NB4 (cell line): ENCODE data around the gene PRMT7.

ENCODE experiments used
- POLR2A ChIP-seq: IDR thresholded peaks from 2 replicates; pipeline ENCODE4 v1.6.1; 2011; ENCODE audit warnings: mild to moderate bottlenecking; ENCODE audit not compliant: insufficient read length; ENCODE audit errors: extremely low read depth
- TF ChIP-seq, protein P1 (sequence below): IDR thresholded peaks from one replicate; pipeline ENCODE4 v1.5.1; 2012; ENCODE audit warnings: low read depth, low read length

DNA sequence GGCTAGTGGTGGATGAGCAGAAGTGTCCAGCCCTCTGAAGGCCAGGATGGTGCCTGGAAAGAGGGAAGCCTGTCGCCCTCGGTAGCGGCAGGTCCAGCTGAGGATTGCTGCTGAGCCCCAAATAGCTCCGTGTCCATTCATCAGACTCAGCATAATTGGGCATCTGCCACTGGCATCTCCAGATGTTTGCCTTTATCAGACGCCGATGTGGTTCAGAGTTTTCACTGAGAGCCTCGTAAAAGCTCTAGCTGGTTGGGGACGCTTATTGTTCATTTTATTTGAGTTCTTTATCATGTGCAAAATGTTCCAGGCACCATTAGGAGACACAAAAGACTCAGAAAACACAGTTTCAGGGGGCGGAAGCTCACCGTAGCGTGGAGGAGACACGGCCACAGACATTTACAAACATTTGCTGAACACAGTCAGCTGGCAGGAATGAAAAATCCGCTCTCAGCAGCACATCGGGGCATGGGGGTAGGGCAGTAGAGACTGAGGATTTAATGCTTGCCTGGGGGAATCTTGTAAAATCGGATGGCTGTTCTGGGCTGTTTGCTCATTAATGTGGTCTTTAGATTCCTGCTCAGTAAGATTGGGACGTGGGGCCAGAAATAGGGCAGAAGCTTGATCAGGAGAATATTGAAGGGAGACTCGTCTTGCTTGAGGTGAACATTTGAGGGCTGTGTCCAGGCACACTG is 95.8 kb downstream of the PRMT7 start:
- no peak for TF ChIP-seq POLR2A
- TF ChIP-seq, protein P1, sequence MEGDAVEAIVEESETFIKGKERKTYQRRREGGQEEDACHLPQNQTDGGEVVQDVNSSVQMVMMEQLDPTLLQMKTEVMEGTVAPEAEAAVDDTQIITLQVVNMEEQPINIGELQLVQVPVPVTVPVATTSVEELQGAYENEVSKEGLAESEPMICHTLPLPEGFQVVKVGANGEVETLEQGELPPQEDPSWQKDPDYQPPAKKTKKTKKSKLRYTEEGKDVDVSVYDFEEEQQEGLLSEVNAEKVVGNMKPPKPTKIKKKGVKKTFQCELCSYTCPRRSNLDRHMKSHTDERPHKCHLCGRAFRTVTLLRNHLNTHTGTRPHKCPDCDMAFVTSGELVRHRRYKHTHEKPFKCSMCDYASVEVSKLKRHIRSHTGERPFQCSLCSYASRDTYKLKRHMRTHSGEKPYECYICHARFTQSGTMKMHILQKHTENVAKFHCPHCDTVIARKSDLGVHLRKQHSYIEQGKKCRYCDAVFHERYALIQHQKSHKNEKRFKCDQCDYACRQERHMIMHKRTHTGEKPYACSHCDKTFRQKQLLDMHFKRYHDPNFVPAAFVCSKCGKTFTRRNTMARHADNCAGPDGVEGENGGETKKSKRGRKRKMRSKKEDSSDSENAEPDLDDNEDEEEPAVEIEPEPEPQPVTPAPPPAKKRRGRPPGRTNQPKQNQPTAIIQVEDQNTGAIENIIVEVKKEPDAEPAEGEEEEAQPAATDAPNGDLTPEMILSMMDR, result no peak
